H54 (cell line): ENCODE data around the gene CARD11.
"Not testable (repeated sequence)": the region's sequence is repeated elsewhere in the genome, so short reads cannot be mapped to it uniquely, and the experiment has no call there.

ENCODE experiments used
- DNase-seq: peaks from one replicate; pipeline ENCODE4 v3.0.0; 2011; ENCODE audit warnings: low spot score, mixed read lengths; ENCODE audit not compliant: insufficient read length
- FAIRE-seq: peaks from 3 replicates; lab custom pipeline; 2011; peaks lifted over from hg19 to GRCh38; lab: Jason Lieb, UNC
- POLR2A ChIP-seq: IDR thresholded peaks from 2 replicates; pipeline ENCODE4 v1.6.1; 2011; ENCODE audit warnings: low read depth, mild to moderate bottlenecking, low read length

The CARD11 gene

DNA sequence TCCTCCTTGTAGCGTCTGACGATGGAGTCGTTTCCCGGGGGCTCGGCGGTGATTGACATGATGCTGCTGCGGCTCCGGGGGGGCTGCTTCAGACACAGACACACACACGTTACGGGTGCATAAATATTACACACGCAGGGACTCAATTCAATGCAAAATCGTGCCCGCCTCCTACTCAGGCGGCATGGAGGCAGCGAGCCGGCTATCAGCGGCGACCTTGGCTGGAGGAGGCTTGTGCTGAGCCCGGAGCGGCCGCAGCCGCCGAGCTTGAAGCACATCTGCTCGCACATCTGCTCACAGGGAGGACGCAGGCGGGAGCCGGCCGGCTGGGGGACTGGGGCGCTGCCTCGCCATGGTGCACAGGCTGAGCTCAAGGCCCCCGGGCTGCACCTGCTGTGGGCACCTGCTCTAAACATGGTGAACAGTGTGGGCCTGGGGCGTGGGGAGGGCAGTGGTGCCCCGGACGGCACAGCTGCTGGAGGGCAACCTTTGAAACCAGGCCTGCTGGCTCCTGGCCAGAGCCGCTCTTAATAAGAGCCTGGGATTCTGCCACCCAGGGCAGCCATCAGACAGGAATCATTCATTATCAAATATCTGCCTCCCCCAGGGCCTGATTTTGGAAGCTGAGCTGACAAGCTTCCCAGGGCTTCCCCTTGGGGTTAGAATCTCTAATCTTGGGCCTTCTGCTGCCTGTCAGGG is 114.9 kb downstream of the CARD11 start:
- DNase-seq = no peak
- TF ChIP-seq POLR2A = no peak
- no peak for FAIRE-seq

DNA sequence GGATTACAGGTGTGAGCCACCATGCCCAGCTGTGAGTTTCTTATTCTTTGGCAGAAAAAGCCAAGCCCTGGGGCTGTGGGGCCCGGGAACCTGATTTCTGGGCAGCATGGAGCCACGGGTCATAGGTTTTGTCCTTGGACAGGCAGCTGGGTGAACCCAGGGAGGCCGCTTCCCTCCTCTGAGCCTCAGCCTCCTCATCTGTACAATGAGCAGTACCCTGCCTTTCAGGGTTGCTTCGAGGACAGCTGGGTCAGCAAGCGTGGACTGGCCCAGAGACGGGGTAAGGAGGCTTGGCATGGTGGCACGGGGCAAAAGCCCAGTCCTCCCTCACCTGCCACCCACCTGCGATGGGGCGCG is 115.4 kb downstream of the CARD11 start:
- TF ChIP-seq POLR2A = no peak
- DNase-seq (no peak), FAIRE-seq (no peak)

DNA sequence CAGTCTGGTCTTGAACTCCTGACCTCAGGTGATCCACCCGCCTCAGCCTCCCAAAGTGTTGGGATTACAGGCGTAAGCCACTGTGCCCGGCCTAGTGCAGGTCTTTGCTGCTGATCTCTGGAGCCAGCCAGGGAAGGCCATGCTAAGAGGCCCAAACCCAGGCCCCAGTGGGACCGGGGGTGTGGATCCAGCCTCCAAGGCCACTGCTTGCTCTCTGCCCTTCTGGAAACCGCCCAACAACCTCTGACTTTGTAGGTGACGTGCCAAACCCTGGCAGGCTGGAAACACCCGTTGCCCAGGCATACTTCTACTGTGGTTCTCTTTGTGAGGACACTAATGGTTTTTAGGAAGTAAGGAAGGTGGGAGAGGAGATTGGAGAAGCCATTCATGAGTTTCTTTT is 116.1 kb downstream of the CARD11 start:
- no peak for DNase-seq
- TF ChIP-seq POLR2A = no peak
- FAIRE-seq = no peak

DNA sequence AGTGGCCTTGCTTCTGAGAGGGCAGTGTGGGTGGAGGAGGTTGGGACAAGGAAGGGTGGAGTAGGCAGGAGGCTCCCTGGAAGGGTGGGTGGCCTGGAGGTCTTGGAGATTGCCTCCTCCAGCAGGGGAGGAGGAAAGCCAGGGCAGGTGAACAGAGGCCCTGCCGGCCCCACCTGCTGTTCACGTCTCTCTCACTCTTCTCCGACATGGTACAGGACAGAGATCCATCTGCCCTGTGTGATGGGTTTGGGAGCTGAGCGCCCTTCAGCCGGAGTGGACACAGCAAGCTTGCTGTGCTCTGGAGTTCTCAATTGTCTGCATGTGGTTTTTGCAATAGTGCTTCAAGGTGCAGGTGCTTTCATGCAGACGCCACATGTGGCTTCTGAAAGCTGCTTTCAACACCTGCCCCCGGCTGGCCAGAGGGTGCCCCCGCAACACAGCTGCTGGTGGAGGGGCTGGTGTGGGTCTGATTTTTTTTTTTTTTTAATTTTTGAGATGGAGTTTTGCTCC is 116.7 kb downstream of the CARD11 start:
- no peak for TF ChIP-seq POLR2A
- DNase-seq = no peak
- no peak for FAIRE-seq

DNA sequence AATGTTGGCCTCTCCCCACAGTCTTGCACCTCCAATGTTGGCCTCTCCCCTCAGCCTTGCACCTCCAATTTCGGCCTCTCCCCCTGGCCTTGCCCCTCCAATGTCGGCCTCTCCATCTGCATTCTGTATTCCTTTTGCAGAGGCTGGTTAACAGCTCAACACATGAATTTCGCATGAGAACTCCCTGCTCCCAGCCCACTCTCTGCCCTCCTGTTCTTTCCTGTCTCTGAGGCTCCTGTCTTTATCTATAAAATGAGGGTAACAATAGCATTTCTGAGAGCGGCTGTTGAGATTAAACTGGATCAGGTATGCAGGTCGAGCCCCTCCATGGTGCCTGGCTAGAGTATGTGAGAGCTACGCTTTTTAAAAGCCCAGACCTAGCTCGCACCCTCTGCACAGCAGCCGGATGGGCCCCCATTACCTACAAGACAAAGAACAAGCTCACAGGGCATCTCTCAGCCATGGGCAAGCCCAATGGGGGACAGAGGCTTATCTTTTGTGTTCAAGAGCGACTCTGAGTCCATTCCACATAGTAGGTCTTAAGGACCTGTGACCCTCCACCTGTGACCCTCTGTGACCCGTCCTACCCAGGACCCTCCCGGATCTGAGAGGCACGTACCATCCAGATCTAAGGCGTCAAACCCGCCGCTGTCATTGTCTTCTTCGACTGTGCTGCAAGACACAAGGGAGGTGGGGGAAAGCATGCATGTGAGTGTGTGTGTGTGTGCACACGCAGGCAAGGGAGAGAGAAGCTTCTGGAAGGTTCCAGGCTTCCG is 117.4 kb downstream of the CARD11 start:
- DNase-seq (no peak), FAIRE-seq (no peak)
- TF ChIP-seq POLR2A = no peak

DNA sequence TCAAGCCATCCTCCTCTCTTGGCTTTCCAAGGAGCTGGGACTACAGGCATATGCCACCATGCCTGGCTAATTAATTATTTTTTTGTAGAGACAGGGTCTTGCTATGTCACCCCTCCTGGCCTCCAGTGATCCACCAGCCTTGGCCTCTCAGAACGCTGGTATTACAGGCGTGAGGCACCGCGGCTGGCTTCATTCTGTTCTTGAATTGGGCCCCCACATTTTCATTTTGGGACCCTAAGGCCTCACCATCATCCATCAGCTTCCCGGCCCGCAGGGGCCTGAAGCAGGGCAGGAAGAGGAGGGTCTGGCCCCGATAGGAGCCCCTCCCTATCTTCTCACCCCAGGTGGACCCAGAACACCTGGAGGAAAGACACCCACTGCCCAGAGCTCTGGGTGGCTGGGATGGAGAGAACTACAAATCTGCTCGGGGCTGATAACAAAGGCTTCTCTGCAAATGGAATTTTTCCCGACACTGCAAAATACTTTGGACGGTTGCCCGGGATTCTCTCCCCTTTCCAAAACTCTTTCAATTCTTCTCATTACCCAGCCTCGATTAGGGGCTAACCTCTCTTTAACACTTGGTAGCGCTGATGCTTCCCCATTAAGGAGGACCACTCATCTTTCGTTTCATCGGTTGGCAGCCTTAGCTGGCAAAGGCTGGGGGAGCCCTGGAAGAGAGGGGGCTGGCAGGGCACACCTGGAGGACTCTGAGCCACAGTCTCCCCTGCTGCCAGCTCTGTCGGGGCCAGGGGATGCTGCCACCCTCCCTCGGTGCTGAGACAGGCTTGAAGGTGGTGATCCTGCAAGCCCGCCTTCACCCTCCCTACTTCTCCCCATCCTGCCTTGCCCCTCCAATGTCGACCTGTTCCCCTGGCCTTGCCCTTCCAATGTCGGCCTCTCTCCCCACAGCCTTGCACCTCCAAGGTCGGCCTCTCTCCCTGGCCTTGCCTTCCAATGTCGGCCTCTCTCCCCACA is 118.5 kb downstream of the CARD11 start:
- FAIRE-seq (no peak), DNase-seq (no peak)
- no peak for TF ChIP-seq POLR2A

DNA sequence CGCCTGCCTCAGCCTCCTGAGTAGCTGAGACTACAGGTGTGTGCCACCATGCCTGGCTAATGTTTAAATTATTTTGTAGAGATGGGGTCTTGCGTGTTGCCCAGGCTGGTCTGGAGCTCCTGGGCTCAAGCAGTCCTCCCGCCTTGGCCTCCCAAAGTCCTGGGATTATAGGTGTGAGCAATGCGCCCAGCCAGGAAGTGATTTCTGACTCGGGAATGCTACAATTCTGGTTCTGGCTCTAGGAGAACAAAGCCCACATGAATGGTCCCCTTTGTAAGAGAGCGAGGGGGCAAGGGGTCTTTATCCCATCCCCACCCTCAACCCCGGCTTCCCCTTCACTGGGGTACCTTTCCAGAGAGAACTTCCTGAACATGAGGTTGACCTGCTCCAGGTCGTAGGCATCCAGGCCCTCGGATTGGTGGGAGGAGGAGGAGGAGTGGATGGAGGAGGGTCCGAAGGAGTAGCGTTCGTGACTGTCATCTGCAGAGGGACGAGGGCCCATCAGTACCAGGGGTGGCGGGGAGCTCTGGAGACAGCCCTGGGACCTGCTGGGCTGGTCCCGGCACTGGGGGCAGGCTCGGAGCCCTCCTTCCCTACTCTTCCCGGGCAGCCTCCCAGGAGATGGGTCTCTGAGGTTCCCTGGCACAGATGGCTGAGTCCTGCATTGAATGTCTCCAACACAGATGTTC is 119.6 kb downstream of the CARD11 start:
- DNase-seq (no peak), FAIRE-seq (no peak)
- TF ChIP-seq POLR2A = no peak

DNA sequence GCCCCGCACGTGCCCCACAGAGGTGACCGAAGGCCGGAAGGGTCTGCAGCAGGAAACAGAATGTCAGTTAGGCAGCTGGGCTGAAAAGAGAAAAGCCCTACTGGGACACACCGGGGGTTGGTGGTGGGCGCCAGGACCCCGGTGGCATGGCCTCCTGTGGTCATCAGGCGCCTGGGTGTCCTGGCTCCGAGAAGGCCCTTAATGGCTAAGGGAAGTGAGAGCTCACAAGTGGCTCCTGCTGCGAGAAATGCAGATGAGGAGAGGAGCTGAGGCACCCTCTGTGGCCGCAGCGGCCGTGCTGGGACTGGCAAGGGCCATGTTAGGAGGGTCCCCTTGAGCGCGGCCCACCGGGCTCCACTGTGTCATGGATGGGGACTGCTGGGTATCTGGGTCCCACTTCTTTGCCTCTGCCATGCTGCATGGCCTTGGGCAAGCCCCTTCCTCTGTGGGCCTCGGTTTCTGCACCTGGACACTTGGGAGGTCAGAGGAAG is 120.3 kb downstream of the CARD11 start:
- FAIRE-seq (no peak), DNase-seq (no peak)
- TF ChIP-seq POLR2A = no peak

DNA sequence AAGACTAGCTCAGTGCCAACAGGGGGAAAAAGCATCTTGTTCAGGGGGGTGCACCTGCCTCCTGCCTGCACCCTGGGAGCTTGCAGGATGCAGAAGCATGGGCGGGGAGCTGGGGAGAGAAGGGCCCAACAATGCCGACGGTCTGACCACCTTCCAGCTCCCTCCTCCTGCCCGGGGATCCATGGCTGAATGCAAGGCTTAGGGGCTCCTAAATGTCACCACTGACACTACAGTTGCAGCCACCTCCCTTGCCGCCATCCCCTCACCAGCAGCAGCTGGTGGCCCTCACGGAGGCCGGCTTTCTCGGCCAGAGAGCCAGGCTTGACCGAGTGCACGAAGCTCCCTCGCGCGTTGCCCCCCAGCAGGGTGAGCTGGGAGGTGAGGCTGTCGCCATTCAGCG is 120.8 kb downstream of the CARD11 start:
- DNase-seq (no peak), FAIRE-seq (no peak)
- no peak for TF ChIP-seq POLR2A

DNA sequence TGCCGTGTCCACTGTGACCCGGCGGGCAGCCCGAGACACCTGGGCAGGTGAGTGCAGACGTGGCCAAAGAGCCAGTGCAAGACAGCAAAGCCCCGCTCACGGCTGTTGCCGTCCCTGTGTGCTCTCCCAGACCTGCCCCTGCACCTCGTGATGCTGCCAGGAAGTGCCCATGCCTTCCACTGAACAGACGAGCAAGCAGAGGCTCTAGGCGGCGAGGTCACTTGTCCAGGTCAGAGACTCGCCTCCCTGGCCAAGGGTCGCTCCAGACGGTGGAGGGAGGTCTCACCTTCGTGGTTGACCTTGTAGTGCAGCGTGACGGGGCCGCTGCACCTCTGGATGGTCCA is 121.3 kb downstream of the CARD11 start:
- no peak for FAIRE-seq
- no peak for TF ChIP-seq POLR2A
- DNase-seq = no peak

DNA sequence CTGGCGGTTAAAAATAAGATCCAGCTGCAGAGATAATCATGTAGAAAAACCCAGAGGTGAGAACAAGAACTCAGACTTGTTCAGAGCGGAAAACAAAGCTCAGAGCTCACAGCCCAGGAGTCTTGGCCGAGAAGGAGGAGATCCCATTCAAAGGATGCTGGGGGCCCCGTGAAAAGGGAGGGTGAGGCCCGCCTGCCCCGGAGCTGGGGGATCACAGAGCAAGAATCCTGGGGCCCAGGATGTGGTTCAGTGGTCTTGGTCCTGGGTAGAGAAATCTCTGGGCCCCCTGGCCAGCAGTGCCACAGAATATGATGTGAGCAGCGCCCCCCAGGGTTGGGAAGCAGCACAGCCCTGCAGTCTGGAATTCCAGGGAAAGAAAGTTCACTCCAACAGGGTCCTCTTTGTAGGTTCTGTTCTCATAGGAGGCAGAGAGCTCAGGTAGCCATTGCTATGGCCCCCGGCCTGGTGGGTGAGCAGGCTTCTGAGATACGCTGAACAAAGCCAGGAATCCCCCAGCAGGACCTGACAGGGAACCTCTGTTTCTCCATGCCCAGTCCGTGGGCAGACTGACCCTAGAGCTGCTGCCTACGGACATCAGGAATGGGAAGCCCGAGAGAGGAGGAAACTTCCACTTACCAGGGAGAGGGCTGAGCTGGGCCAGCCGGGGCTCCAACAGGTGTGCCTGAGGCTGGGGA is 121.9 kb downstream of the CARD11 start:
- DNase-seq = no peak
- TF ChIP-seq POLR2A = no peak
- no peak for FAIRE-seq

DNA sequence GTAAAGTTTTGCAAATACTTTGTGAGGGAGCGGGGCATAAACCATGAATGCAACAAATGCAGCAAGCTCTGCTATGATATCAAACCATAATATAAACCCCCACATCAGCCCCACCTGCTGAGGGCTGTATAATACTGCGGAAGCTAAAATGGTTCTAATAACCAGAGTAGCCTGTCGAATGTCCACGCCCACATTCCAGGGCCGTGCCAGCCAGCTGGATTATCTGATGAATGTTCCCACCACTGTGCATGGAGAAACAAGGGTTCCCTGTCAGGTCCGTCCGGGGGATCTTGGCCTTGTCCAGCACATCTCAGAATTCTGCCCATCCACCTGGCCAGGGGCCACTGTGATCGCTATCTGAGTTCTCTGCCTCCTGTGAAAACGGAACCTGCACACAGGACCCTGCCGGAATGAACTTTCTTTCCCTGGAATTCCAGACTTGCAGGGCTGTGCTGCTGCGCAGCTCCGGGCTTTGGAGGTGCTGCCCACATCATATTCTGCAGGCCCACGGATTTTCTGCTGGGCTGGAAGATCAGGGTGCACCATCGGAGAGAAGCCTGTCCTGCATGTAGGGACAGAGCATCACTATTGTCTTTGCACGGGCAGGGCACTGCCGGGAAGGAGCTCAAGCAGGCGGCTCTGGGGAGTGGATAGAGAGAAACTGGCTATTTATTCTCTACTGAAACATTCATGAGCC is 122.6 kb downstream of the CARD11 start:
- DNase-seq = no peak
- TF ChIP-seq POLR2A = no peak
- FAIRE-seq = no peak

DNA sequence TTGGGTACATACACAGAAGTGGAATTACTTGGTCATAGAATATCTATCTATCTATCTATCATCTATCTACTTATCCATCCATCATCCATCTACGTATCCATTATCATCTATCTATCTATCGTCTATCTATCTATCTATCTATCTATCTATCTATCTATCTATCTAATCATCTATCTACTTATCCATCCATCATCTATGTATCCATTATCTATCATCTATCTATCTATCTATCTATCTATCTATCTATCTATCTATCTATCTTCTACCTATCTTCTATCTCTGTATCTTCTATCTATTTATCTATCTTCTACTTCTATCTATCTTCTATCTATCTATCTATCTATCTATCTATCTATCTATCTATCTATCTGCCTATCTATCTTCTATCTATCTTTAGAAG is 123.2 kb downstream of the CARD11 start:
- DNase-seq, FAIRE-seq: not testable (repeated sequence)
